ENCODE measurements around the gene DNM2.

- TF ChIP-seq, protein P1, sequence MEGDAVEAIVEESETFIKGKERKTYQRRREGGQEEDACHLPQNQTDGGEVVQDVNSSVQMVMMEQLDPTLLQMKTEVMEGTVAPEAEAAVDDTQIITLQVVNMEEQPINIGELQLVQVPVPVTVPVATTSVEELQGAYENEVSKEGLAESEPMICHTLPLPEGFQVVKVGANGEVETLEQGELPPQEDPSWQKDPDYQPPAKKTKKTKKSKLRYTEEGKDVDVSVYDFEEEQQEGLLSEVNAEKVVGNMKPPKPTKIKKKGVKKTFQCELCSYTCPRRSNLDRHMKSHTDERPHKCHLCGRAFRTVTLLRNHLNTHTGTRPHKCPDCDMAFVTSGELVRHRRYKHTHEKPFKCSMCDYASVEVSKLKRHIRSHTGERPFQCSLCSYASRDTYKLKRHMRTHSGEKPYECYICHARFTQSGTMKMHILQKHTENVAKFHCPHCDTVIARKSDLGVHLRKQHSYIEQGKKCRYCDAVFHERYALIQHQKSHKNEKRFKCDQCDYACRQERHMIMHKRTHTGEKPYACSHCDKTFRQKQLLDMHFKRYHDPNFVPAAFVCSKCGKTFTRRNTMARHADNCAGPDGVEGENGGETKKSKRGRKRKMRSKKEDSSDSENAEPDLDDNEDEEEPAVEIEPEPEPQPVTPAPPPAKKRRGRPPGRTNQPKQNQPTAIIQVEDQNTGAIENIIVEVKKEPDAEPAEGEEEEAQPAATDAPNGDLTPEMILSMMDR (IDR thresholded peaks at IDR 0.05): no peak
- no peak for TF ChIP-seq POLR2A (IDR thresholded peaks at IDR 0.05)
Measured at GRCh38 chr19:10797078-10797477, 79.2 kb downstream of the DNM2 start.
